Endothelial cell of umbilical vein (primary cell): ENCODE measurements around the gene ABLIM1. TPM values are rescaled to one million over a fixed set of nuclear protein-coding genes. Genes with fewer than 3 reads are reported as not detected.

Source experiments
- BruUV-seq: library from RNA; stranded (reverse); fragments of 400-500 nt; replicated peaks from 2 replicates; lab custom pipeline; 2021; lab: Mats Ljungman, UMichigan
- CTCF ChIA-PET: fragments of 300-600, 350-600 bp; sonication (Branson Sonifier 250); formaldehyde crosslinking; loops from one replicate; lab custom pipeline; 2021; ENCODE audit warnings: antibody characterized with exemption, inconsistent platforms; lab: Charles Lee
- POLR2A ChIA-PET: fragments of 300-600, 350-600 bp; sonication (Branson Sonifier 250); formaldehyde crosslinking; loops from one replicate; lab custom pipeline; 2021; ENCODE audit warnings: antibody characterized with exemption, inconsistent platforms; lab: Charles Lee
- DNase-seq: peaks from one replicate; pipeline ENCODE4 v3.0.0-alpha.2; 2011; ENCODE audit warnings: low read depth, low spot score
- FAIRE-seq: peaks from 2 replicates; lab custom pipeline; 2011; peaks lifted over from hg19 to GRCh38; lab: Jason Lieb, UNC
- H2AFZ ChIP-seq: 2 replicates; pipeline ENCODE4 v1.6.0; 2012; ENCODE audit warnings: low read depth, low read length, control low read depth, inconsistent platforms
- H3K27ac ChIP-seq: 2 replicates; pipeline ENCODE4 v1.5.1; 2011; ENCODE audit warnings: low read depth, mild to moderate bottlenecking, control low read depth, low read length, moderate library complexity; ENCODE audit not compliant: insufficient read depth
- H3K27me3 ChIP-seq, 2 experiments: 2 replicates each; pipeline versions ENCODE4 v1.6.0 to v1.6.1; 2011; ENCODE audit warnings: low read length in 2 of 2, mixed read lengths in 1 of 2; ENCODE audit not compliant: control insufficient read depth in 2 of 2, insufficient read depth in 2 of 2
- H3K36me3 ChIP-seq, 2 experiments: 2 replicates in 1 of 2; 3 replicates in 1 of 2; pipeline ENCODE4 v1.5.1; 2011; ENCODE audit warnings: low read length in 2 of 2, mild to moderate bottlenecking in 1 of 2, moderate library complexity in 1 of 2; ENCODE audit not compliant: control insufficient read depth in 2 of 2, insufficient read depth in 2 of 2; ENCODE audit errors: extremely low read depth in 1 of 2
- H3K4me1 ChIP-seq: 3 replicates; pipeline ENCODE4 v1.5.1; 2011; ENCODE audit warnings: mild to moderate bottlenecking, low read length; ENCODE audit not compliant: control insufficient read depth, insufficient read depth; ENCODE audit errors: extremely low read depth
- H3K4me2 ChIP-seq: 2 replicates; pipeline ENCODE4 v1.6.1; 2011; ENCODE audit warnings: low read length, control low read depth, mixed read lengths; ENCODE audit not compliant: insufficient read depth
- H3K4me3 ChIP-seq, 3 experiments: fragments of 200-600 bp in 1 of 3; sonication (generic), shearing (Covaris generic) in 1 of 3; replicated peaks in 1 of 3; 2 replicates each; pipeline ENCODE4 v1.5.1; 2011 to 2016; ENCODE audit warnings: control low read depth in 3 of 3, low read length in 3 of 3, mild to moderate bottlenecking in 2 of 3, inconsistent platforms in 1 of 3, low read depth in 1 of 3, moderate library complexity in 1 of 3; ENCODE audit not compliant: insufficient read depth in 1 of 3
- H3K79me2 ChIP-seq: 2 replicates; pipeline ENCODE4 v1.6.0; 2012; ENCODE audit warnings: low read length, inconsistent platforms; ENCODE audit not compliant: control insufficient read depth, insufficient read depth
- H3K9ac ChIP-seq: replicated peaks from 2 replicates; pipeline ENCODE3; 2011; ENCODE audit warnings: low read length, control low read depth; ENCODE audit not compliant: insufficient read depth; ENCODE audit errors: extremely low read depth
- H3K9me1 ChIP-seq: replicated peaks from 3 replicates; pipeline ENCODE4 v1.6.0; 2011; ENCODE audit warnings: mild to moderate bottlenecking, low read length; ENCODE audit not compliant: control insufficient read depth, insufficient read depth; ENCODE audit errors: extremely low read depth
- H3K9me3 ChIP-seq: replicated peaks from 2 replicates; pipeline ENCODE4 v1.5.1; 2012; ENCODE audit warnings: low read length, inconsistent platforms; ENCODE audit not compliant: control insufficient read depth, insufficient read depth
- H4K20me1 ChIP-seq: replicated peaks from 2 replicates; pipeline ENCODE3; 2011; ENCODE audit warnings: mild to moderate bottlenecking, low read length; ENCODE audit not compliant: control insufficient read depth, insufficient read depth; ENCODE audit errors: extremely low read depth
- CTCF ChIP-seq, 2 donors: IDR thresholded peaks; 1 replicate in 1 of 2; 2 replicates in 1 of 2; pipeline ENCODE4 v1.5.1; 2011; ENCODE audit warnings: low read length in 2 of 2, mild to moderate bottlenecking in 2 of 2, moderate library complexity in 2 of 2, control low read depth in 1 of 2, inconsistent platforms in 1 of 2, low read depth in 1 of 2; ENCODE audit not compliant: insufficient read depth in 1 of 2; ENCODE audit errors: extremely low read depth in 1 of 2
- EZH2 ChIP-seq: IDR thresholded peaks from 2 replicates; pipeline ENCODE4 v1.6.1; 2012; ENCODE audit warnings: borderline replicate concordance, low read depth, mild to moderate bottlenecking, moderate library complexity, low read length, inconsistent platforms; ENCODE audit not compliant: severe bottlenecking
- FOS ChIP-seq: IDR thresholded peaks from 2 replicates; pipeline ENCODE4 v1.6.1; 2011; ENCODE audit warnings: mild to moderate bottlenecking, low read length, moderate library complexity, borderline replicate concordance; ENCODE audit not compliant: insufficient read depth
- GATA2 ChIP-seq: IDR thresholded peaks from 2 replicates; pipeline ENCODE4 v1.7.0; 2011; ENCODE audit warnings: low read depth, mild to moderate bottlenecking, moderate library complexity, mixed read lengths, low read length; ENCODE audit not compliant: insufficient read length, insufficient read depth
- JUN ChIP-seq: IDR thresholded peaks from 2 replicates; pipeline ENCODE4 v1.6.1; 2011; ENCODE audit warnings: borderline replicate concordance, low read depth; ENCODE audit not compliant: insufficient read length, insufficient read depth
- MYC ChIP-seq: IDR thresholded peaks from one replicate; pipeline ENCODE4 v1.6.1; 2011; ENCODE audit warnings: mild to moderate bottlenecking, low read depth, low read length
- POLR2A ChIP-seq: IDR thresholded peaks from 2 replicates; pipeline ENCODE4 v1.6.1; 2012; ENCODE audit warnings: low read depth, mild to moderate bottlenecking, control low read depth, low read length
- POLR2AphosphoS5 ChIP-seq: IDR thresholded peaks from 2 replicates; pipeline ENCODE4 v1.6.1; 2012; ENCODE audit warnings: low read depth, mild to moderate bottlenecking, control low read depth, low read length, moderate library complexity; ENCODE audit not compliant: insufficient read depth
- dilution Hi-C: fragments of 300-500 bp; cut with MboI; formaldehyde crosslinking; loops from one replicate; pipeline ENCODE4 v1.15.0; 2019; ENCODE audit warnings: low sequenced_read_pairs; ENCODE audit not compliant: extremely low pct_ligation_motif_present
- intact Hi-C: fragments of 100-400 bp; cut with micrococcal nuclease; formaldehyde crosslinking; loops from one replicate; pipeline ENCODE4 v1.10.0; 2022
- polyA plus RNA-seq, 4 experiments: library from polyadenylated mRNA; depleted of rRNA in 3 of 4; stranded (reverse) in 3 of 4; unstranded in 1 of 4; fragments of >200 nt; gene quantifications; 2 replicates each; pipeline versions ENCODE4 v1.2.1 to v1.2.3, GENCODE V29; 2011 to 2012; ENCODE audit warnings: missing spikeins in 1 of 4
- total RNA-seq: library from RNA; stranded (reverse); gene quantifications from 2 replicates; pipeline ENCODE4 v1.2.3, GENCODE V29; 2021

Gene ABLIM1
- total and polyA plus RNA-seq, 2 donors (not counting 3 experiments of a cell fraction or from before 2014, with no cell fraction given), result 128 to 235 TPM

- Histone ChIP-seq H3K9ac (no peak overlapping the region), H3K27me3 (no peaks in the 10 kb centered on the region), H3K9me3 (no peaks in the 10 kb centered on the region), H3K4me2 (no peak overlapping the region), H4K20me1 (no peaks in the 10 kb centered on the region), H3K9me1 (no peaks in the 10 kb centered on the region), H3K36me3 (peaks cover 0 to 12% of the 10 kb centered on the region in 2 experiments), H3K4me1 (peaks cover 7% of the 10 kb centered on the region), H3K4me3 (no peak overlapping the region), H3K27ac (no peak overlapping the region), H2AFZ (no peak overlapping the region), H3K79me2 (no peaks in the 10 kb centered on the region)
- intact Hi-C loops, result no loop called here
- no peak for DNase-seq
- TF ChIP-seq FOS, result no peak
- TF ChIP-seq POLR2A, result no peak
- no peak for TF ChIP-seq POLR2AphosphoS5
- TF ChIP-seq MYC, result no peak
- no peak for TF ChIP-seq EZH2
- no peak for TF ChIP-seq JUN
- TF ChIP-seq CTCF (IDR thresholded peaks at IDR 0.05; ENCODE audit: extremely low read depth in 1 of 2, insufficient read depth in 1 of 2, low read depth in 1 of 2, low read length in 2 of 2), result no peak
- TF ChIP-seq GATA2, result no peak
- BruUV-seq, result no TSS peak
- ChIA-PET POLR2A (no interaction called here), CTCF (interaction anchor here (1.1 to 6.8 kb wide), 3 partner anchors 71 to 238 kb away, joined by 4 to 37 read pairs (median 5); no protein-coding TSS in a partner anchor)
- no peak for FAIRE-seq
- dilution Hi-C loops, result no loop called here
These were observed 115.7 kb downstream of the ABLIM1 start for GRCh38 chr10:114542373-114542772.
